Glomerular endothelial cell (primary cell): Measurements from ENCODE around the gene NKG7. TPM values are rescaled to one million over a fixed set of nuclear protein-coding genes. Genes with fewer than 3 reads are reported as not detected.

Experiments
- DNase-seq: peaks from one replicate; pipeline ENCODE4 v3.0.0-alpha.2; 2011; ENCODE audit warnings: low read depth, low spot score; ENCODE audit errors: extremely low read depth
- total RNA-seq: library from RNA; depleted of rRNA; stranded (reverse); fragments of >200 nt; gene quantifications from 2 replicates; pipeline ENCODE4 v1.2.3, GENCODE V29; 2015

Gene NKG7
- total RNA-seq, 1 donor from 2014 or later: not detected

DNA sequence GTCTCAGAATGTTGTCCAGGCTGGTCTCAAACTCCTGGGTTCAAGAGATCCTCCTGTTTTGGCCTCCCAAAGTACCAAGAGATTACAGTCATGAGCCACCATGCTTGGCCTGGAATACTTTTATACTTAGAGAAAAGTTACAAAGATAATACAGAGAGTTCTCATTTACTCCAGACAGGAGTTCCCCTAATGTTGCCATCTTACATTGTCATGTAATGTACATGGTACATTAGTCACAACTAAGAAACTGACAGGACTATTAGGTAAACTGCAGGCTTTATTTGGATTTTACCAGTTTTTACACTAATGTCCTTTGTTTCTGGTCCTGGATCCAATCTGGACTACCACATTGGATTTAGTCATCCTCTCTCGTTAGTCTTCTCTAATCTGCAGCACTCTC, 20.2 kb upstream of the NKG7 start:
- no peak for DNase-seq

DNA sequence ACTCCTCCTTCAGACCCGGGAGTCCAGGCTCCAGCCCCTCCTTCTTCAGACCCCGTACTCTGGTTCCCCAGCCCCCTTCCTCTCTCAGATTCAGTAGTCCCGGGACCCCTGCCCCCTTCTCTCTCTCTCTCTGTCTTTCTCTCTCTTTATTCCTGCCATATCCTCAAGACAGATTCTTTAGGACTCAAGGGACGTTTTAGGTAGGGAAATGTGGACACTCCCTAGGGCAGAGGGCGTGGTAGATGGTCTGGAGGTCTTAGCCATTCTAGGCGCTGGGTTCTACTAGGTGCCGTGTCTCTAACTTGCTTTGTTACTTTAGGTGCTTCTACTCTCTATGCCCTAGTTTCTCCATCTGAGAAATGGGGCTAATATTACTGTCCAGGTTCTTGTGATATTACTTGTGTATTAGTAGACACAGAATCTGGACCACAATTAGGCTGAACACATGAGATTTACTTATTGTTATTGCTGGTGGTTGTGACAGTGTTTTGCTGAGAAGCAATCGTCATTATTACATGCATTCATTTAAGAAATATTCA, 18.7 kb upstream of the NKG7 start:
- no peak for DNase-seq

DNA sequence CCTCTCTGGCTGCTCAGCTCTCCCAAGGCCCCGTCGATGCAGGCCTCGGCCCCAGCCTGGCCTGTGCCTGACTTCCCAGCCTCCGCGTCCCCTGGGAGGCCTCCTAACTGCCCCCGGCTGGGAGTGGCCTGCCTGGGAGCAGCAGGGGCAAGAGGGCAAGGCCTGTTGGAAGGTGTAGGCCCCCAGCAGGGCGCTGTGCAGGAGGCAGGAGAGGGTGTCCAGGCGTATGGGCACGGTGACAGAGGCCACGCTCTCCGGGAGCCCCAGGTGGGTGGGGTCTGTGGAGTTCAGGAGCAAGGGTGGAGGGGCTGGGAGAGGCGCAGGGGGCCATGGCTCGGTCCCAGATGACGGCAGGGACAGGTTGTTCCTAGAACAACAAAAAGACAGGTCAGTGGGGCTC, 16.7 kb upstream of the NKG7 start:
- DNase-seq: no peak

DNA sequence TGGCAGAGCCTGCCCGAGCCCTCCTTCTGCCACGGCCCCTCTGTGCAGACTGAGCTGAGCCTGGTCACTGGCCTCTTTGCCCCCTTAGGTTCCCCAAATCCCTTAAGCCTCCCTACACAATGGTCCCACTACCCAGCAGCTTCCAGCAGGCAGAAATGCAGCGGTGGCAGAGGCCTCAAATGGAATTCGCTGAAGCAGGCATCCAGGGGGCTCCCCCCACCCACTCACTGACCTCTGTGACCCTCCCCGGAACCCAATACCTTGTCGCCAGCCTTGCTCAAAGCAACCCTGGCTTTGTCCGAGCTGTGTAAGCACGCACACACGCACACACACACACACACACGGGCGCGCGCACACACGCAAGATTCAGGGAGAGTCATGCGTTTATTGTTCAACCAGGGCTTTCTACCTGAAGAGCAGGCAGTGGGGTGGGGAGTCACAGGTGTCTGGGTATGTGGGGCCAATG, 15.5 kb upstream of the NKG7 start, which contains the start of gene LIM2:
Gene LIM2 (minus strand): TSS at position 51 of the 466 bp plus-strand sequence. CDS start 531 bp downstream, outside the sequence.
- no peak for DNase-seq

DNA sequence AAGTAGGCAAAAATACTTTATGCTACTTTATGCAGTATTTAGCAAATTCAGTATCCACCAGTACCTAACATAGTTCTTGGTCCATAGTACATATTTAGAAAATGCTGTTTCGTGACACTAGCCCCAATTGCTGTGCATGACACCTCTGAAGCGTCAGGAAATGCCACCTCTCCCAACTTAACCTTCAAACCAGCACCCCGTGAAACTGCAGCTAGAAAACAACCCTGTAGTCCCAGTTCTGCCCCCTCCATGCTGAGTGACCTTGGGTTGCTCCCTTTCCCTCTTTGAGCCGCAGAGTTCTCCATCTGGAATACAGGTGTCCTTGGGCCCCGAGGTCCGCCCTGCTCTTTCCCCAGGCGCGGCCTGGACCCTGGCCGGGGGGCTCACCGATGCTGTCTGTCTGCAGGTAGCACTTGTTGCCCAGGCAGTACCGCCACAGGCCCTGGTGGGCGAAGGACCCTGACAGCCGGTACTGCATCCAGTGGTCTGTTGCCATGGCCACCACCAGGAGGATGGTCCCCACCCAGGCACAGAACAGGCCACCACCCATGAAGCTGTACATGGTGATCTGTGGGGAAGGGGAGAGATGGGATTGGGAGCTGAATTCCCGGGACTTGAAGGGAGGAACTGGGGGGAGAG, 14.5 kb upstream of the NKG7 start:
- no peak for DNase-seq

DNA sequence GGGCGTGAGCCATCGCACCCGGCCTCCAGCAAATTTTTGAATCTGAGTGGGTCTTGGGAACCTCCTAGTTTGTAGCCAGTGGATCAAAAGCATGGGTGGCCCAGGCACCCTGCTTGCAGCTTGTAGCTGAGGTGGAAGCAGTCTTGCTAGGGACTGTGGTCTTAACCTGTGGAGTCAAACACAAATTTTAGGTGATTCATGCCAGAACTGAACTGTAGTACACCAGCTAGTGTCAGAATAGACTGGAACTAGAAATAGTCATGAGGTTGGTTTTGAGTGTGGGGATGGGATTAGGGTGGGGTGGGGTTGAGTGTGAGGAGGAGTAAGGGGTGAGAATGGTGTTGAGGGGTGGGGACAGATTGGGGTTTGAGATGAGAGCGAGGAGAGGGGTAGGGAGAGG, 9.6 kb upstream of the NKG7 start:
- DNase-seq: no peak

DNA sequence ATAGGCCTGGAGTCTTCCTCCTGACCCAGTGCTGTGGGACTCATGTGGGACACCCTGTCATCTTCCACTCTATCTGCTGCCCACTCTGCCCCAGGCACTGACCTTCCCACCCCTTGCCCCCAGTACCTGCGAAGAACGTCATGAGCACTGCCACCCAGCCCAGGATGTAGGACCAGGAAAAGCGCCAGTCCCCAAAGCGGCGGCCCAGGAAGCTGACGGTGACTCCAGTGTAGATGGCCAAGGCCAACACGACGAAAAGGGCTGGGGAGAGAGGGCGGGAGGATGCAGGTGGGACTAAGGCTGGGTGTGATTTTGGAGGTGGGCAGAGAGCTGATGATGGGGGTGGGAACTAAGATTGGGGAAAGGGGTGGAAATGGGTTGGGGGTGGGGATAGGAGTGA, 7.9 kb upstream of the NKG7 start:
- no peak for DNase-seq

DNA sequence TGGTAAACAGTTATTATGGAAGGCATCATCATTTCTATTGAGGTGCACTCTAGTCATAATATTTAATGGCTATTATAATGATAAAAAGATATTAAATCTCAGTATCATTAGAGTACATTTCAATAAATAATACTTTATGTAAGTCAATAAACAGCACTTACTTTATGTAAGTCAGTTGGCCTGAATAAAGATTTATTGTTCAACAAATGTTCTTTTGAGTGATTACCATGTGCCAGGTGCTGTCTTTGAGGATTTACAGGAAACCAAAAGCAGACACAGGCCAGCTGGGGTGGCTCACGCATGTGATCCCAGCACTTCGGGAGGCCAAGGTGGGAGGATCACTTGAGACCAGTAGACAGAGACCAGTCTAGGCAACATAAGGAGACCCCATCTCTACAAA, 5.0 kb upstream of the NKG7 start:
- DNase-seq: no peak

DNA sequence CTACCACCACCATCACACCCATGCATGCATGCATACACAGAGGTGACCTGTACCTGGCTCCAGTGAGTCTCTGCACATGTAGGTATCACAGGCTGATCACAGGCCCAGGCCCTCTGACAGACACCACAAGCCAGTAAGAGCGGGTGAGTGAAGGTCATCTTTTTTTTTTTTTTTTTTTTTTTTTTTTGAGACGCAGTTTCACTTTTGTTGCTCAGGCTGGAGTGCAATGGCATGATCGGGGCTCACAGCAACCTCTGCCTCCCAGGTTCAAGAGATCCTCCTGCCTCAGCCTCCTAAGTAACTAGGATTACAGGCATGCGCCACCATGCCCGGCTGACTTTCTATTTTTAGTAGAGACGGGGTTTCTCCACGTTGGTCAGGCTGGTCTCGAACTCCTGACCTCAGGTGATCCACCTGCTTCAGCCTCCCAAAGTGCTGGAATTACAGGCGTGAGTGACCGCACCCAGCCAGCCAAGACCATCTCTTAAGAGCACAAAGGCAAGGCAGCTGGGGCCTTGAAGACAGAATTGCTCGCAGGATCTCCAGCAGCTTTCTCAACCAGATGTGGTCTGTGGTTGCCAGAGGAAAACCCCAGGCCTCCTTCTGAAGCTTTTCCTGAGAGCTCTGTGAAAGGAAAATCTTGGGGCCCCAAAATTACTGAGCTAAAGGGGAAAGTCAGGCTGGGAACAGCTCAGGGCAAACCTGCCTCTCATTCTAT, 3.2 kb upstream of the NKG7 start:
- no peak for DNase-seq

DNA sequence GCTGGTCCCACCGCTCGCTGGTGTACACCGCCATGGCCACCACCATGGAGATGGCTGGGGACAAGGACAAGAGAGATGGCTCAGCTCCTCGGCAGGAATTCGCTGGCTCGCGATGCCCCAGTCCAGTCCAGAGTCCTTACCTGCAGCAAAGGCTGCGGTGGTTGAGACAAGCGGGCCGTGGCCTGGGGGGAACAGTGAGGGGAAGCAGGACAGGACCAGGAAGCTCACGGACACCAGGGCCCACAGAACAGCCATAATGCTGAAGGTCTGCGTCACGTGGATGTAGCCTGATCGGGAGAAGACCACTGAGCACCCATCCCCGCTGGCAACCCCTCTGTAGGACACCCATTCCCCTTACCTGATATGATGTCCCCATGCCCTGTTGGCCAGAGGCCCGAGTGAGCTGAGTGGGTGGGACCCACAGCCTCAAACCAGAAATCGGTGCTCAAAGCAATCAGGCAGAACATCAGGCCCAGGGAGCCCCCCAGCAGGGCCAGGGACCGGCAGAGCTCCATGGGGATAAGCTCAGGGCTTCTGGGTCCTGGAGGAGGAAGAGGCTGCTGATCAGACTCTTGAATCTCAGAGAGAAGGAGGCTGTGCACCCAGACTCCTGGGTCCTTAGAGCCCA, 319 bp downstream of the NKG7 start:
- DNase-seq: no peak

DNA sequence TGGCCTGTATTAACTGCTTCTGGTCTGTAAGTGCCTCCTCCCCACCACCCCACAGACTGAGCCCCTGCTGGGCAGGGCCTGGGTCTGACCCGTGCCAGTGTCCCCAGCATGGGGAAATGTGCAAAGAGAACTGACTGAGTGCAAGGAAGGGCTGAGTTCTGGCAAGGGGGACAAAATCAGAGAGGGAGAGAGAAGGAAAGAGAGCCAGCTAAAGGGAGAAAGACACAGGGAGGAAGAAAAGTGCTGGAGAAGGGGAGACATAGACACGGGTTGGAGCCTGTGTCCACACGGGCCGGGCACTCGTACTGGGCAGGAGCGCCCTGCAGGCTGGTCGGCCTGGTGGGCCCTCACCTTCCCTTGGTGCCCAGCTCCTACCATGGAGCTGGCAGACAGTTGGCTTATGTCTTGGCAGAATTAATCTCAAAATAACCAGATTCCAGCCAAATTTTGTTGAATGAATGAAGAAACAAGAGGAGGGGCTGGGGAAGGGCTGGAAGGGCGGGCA, 1.2 kb downstream of the NKG7 start:
- DNase-seq: no peak

DNA sequence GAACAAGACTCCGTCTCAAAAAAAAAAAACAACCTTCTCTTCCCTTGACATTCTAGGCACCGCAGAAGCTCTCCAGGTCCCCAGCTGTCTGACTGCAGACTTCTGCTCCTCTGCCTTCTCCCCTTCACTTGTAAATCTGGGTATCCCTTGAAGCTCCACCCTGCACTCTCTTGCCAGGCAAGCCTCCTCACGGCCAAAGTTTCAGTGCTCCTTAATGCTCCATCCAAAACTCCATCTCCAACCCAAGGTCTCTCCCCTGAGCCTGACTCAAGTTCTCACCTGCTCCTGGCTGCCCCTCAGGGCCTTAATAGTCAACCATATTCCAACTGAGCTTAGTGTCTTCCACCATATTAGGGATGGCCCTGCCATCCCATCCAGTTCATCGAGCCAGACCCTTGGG, 2.2 kb downstream of the NKG7 start:
- no peak for DNase-seq

DNA sequence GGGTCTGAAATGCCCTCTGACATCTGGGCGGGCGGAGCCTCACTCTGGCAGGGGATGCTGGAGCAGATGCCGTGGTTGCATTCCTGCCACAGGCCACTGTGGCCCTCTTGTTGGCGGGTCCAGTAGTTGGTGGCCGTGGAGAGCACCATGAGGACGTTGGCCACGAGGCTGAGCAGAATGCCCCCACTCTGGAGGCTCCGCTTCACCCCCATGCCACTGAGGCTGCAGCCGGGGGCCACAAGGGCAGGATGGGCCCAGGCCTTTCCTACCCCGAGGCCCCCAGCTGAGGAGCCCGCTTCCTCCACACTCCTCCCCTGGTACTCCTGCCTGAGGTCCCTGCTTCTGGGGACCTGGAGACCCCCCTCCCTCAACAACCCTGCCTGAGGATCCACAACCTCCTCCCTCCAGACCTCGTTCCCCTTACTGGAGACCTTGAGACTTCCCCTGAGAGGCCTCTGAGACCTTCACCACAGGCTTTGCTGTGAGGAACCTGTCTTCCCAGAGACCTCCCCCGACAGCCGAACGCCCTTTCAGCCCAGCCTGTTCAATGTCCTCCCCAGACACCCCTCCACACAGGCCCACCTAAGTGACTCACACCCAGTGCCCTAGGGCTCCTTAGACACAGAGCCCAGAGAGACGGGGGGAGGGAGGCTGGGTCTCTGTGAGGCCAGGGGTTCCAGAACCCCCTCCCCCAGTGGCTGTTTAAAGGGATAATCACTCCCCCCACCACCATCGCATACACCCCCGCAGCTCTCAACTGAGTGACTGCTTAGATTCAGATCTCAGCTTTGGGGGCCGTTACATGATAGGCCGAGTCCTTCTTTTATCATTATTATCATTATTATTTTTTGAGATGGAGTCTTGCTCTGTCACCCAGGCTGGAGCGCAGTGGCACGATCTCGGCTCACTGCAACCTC, 3.8 kb downstream of the NKG7 start, which contains the start of gene CLDND2:
Gene CLDND2 (minus strand): TSS at position 638 of the 917 bp plus-strand sequence. CDS start 426 bp downstream, at position 212.
- DNase-seq: no peak

DNA sequence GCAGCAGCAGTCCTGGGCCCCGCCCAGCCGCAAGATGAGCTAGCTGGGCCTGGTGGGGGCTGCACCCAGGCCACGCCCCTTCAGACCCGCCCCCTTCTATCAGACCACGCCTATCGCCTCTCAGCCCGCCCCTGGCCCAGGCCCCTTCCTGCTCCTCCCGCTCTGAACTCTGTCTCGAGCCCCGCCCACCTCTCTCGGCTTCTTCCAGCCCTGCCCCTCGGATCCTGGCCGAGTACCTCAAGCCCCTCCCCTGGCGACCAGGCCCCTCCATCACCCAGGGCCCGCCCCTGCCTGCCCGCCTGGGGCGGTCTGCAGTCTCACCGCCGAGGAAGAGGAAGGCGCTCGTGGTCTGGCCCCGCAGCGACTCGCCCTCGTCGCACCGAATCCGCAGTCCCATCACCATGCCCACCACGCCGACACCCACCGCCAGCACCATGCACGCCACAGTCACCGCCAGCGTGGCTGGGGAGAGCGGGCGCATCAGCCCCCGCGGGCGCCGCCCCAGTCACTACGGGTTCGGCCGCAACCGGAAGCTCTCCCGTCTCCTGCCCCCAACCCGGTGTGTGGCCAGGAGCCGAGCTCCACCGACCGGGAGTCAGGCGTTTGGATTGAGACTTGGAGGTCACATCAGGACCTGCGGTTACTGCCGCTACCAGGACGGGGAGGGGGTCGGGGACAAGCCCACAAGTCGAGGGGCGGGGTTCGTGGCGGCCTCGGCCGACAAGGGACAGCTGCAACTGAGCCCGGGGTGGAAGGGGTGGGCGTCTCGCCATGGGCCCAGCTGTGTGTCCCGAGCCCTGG, 4.7 kb downstream of the NKG7 start:
- DNase-seq: peak; percentile 81

DNA sequence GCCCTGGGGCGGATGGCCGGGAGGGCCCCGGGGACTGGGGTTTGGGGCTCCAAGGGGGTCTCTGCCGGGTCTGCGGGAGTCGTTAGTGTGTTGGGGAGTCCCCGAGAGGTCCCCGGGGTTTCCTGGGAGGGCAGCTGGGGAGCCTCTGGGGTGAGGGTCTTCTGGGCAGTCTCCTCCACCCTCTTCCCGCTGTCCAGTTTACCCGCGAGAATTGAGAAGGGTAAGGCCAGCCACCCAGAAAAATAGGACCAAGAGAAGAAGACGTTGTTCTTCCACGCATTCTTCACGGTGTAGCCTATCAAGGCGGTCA, 5.2 kb downstream of the NKG7 start:
- no peak for DNase-seq

DNA sequence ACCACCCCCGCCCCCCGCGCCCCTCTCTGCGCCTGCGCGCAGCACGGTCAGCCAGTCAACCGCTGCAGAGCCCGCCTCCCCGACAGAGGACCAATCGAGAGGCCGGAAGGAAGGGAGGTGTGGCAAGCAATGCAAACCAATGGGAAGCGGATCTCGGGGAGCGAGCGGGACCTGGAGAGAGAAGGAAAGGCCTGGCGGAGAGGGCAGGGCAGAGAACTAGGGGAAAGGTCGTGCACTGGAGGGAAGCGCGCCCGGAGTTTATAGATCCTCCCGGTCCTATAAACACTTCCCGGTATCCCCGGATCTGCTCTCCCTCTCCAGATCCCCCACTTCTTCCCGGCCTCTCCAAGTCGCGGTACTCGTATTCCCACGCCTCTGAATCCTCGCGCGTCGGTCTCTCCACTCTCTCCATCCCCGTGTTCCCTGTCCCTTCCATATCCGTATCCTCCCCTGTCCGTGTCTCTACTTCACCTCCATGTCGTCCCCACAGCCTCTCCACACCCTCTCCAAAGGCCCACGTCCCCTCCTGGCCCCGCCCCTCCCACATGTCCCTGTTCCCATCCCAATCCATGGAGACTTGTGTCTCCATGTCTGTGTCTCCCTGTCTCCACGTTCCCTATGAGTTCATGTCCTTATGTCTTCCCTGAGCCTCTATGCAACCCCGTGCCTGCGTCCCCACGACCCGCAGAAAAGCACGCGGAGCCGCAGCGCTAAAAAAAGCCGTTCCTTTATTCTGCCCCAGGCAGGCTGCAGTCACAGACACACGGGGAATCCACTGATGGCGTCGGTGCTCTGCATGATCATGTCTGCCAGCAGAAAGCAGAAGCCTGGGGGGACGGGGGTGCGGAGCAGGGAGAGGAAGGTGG, 5.8 kb downstream of the NKG7 start:
- peak; percentile 85 for DNase-seq

DNA sequence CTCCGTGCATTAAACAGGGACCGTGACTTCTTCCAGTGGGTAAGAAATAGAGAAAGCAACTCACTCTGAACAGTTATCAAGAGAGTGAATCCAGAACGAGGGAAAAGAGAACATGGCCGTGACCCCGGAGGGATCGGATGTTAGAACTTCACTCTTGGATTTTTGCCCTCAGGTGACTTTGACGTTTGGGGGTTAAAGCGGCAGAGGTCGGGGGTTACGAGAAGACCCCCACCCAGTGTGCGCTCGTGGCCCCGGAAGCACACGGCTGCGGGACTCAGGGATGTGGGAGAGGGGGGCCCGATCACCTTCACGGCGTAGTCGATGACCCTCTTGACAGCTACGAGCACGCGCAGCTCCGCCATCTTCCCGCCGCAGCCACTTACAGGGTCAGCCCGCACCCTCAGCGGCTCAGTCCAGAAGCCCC, 6.5 kb downstream of the NKG7 start, which contains the start of gene ETFB:
Gene ETFB (minus strand): TSS at position 424 of the 424 bp plus-strand sequence. CDS start 62 bp downstream, at position 362.
- no peak for DNase-seq

DNA sequence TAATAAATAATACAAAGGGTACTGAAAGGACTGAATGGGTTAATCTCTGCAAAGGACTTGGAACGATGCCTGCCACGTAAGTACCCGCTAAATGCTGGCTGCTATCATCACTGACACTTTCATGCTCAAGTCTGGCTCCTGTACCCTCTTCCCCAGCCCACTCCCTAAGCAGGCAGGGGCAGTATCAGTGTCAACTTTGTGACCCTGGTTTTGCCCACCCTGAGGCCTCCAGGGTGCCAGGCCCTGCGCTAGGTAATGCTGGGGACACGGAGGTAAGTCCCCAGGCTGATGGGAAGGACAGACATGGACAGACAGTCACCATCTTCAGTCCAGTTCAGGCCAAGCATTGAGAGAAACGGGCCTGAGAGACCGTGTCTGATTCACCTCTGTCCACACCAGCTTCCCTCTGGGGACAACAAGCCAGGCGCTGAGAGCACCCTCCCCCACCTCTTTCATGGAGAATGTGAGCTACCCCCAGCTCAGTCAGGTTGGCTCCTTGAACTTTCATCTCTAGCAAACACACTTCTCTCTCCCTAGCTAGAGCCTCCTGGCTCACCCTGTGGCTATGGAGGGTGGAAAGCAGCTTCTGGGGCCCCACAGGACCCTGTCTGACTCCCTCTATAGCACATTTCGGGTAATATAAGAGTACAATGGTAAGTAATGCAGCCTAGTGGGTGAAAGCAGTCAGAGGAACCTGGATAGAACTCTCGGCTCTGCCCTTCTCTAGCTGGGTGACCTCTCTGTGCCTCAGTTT, 7.1 kb downstream of the NKG7 start:
- DNase-seq: no peak
